Forelimb muscle (tissue), 1 donor: ENCODE measurements around the gene NFIL3. TPM values are rescaled to one million over a fixed set of nuclear protein-coding genes. Genes with fewer than 3 reads are reported as not detected.
"Not testable (repeated sequence)": the region's sequence is repeated elsewhere in the genome, so short reads cannot be mapped to it uniquely, and the experiment has no call there.

ENCODE experiments used
- DNase-seq: peaks from one replicate; pipeline ENCODE4 v3.0.0-alpha.2; 2013; ENCODE audit warnings: low read depth
- polyA plus RNA-seq: library from polyadenylated mRNA; unstranded; fragments of 120-200 nt; gene quantifications from one replicate; pipeline ENCODE4 v1.2.1, GENCODE V29; 2013; ENCODE audit not compliant: insufficient read length

NFIL3 gene
- 24.9 TPM for polyA plus RNA-seq

DNA sequence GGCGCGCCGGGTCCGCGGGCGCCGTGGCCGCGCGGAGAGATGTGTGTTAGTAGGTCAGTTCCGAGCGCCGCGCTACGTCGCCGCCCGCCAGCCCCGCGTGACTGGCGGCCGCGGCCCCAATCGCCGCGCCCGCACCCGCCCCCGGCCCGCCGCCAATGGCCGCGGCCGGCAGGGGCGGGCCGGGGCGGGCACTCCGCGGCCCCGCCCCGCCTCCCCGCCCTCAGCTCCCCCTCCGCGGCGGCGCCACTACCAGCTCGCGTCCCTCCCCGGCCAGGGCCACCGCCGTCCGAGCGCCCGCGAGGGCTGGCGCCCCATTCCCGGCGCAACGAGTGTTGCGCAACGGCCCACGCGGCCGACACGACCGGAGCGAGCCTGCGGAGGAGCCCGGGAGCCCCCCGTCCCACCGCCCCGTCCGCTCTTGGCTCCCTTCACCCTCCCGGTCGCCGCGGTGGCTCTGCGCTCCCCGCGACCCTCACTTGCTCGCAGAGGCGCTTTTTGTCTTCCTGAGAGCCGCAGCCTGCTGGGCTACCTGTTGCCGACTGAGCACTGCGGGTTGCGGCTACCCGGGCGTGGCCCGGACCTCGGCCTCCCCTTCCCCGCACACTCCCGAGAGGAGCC is at the start of gene NFIL3:
Gene NFIL3, minus strand, starts transcription at position 48 of the 618 bp plus-strand sequence. CDS start 13,098 bp downstream, outside the sequence.
- peak; percentile 62 for DNase-seq

DNA sequence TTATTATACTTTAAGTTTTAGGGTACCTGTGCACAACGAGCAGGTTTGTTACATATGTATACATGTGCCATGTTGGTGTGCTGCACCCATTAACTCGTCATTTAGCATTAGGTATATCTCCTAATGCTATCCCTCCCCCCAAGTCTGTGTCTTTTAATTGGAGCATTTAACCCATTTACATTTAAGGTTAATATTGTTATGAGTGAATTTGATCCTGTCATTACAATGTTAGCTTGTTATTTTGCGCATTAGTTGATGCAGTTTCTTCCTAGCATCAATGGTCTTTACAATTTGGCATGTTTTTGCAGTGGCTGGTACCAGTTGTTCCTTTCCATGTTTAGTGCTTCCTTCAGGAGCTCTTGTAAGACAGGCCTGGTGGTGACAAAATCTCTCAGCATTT is 47.9 kb upstream of the NFIL3 start:
- DNase-seq = not testable (repeated sequence)

DNA sequence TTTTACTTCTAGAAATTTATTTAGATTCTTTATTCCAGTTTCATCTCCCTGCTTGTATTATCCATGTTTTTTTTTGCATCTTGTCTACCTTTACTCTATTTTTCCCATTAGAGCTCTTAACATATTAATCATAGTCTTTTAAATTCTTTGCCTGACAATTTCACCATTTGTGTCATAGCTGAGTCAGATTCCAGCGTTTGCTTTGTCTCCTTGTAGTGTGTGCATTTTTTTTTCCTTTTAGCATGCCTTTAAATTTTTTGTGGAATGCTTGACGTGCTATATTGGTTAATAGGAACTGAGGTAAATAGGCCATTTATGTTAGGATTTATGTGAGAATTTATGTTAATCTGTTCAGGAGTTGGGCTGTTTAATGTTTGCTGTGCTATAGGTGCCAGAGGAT is 41.8 kb upstream of the NFIL3 start:
- DNase-seq = no peak

DNA sequence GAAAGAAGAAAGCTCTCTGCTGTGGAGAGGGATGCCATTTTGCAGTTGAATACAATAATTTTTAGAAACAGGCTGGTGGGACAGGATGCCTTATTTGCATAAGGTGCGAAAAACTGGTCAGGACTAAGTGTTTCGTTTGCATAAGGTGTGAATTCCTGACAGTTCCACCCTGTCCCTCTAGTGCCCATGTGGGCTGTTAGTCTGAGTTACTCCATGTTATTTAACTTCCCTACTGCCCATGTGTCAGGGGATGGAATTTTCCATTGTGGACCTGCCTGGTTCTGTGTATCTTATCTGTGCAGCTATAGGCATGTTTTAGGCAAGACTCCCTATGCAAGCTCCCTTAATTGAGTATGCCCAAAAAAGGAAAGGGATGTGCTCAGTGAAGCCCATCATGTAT is 35.3 kb upstream of the NFIL3 start:
- no peak for DNase-seq

DNA sequence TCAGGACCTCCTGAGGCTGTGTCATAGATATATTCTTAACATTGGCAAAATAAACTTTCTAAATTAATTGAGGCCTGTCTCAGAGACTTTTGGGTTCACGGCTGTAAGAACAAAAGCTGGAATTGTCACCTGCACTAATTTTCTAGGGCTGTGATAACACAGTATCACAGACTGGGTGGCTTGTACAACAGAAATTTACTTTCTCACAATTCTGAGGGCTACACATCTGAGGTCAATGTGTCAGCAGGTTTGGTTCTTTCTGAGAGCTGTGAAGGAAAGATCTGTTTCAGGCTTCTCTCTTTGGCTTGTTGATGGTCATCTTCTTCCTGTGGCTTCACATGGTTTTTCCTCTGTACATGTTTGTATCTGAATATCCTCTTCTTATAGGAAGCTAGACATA is 29.2 kb upstream of the NFIL3 start:
- DNase-seq = no peak

DNA sequence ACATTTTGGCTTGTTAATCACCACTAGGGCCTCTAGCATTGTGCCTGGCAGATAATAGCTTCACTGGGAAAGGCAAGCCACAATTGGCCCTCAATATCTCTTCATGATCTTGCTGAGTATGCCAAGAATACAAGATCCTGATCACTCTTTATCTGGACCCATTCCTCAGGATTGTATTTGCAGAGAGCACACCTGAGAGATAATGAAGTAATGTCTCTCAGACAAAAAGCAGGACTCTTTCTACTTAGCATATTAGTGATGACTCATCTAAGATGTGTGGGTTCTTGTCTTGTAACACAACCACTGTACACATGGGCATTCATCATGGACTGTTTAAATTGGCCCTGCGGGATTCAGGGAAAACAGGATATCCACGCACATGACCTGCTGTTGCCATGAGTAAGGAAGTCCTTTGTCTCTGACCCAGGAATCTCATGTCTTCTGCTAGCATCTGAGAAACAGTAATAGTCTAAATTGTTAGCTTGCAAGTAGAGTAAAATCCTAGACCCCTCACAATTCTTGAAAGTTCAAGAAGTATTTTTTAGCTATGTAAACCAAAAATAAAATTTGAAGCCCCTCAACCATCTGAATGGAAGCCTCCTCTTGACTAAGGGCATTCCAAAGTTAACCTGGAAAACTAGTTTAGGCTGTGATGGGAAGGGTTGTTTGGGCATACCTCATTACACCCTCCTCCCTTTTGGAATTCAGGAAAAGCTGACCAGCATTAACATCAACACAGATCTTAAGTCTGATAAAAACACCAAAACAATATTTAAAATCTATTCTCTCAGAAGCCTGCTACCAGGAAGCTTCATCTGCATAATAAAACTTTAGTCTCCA is 28.0 kb upstream of the NFIL3 start:
- DNase-seq = no peak

- no peak for DNase-seq
These were observed 21.5 kb upstream of the NFIL3 start for GRCh38 chr9:91445135-91445534.

DNA sequence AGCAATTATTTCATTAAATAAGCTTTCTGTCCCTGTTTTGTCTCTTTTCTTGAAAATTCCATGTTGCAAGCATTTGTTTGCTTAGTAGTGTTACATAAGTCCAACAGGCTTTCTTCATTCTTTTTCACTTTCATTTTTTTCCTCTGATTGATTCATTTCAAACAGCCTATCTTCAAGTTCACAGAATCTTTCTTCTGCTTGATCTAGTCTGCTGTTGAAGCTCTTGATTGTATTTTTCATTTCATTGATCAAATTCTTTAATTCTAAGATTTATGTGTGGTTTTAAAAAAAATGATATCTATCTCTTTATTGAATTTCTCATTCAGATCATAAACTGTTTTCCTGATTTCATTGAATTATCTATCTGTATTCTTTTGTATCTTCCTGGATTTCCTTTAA is 20.4 kb upstream of the NFIL3 start:
- no peak for DNase-seq

GRCh38 chr9:91443321-91443993 is 19.8 kb upstream of the NFIL3 start:
- DNase-seq = no peak

DNA sequence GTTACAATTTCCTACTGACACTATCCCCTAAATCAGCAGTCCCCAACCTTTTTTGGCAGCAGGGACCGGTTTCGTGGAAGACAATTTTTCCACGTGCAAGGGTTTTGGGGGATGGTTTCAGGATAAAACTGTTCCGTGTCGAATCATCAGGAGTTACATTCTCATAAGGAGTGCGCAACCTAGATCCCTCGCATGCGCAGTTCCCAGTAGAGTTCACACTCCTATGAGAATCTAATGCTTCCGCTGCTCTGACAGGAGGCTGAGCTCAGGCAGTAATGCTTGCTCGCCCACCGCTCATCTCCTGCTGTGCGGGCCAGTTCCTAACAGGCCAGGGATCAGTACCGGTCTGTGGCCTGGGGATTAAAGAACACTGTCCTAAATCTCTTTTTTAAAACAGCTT is 13.2 kb upstream of the NFIL3 start:
- DNase-seq = no peak

- DNase-seq = no peak
These were observed 9.5 kb upstream of the NFIL3 start for GRCh38 chr9:91433180-91433579.

- no peak for DNase-seq
These were observed 7.9 kb upstream of the NFIL3 start for GRCh38 chr9:91431485-91431884.

GRCh38 chr9:91429501-91429900 is 5.9 kb upstream of the NFIL3 start:
- DNase-seq = no peak

DNA sequence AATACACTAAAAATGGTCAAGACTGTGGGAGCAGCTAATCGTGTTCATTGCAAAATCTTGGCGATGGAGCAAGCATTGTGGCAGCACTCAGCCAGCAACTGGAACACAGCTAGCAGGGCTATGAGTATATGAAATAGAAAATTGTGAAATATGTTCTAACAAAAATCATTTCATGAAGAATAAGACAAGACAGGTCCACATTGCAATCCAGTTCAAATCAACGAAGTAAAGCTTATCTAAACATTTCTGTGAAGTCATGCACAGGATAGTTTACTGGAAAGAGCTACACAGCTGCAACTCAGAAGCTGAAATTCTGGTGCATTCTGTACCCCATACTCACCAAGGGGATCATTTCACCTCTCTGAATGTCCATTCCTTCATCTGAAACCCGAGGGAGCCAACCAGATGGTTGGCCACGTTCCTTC is 5.3 kb upstream of the NFIL3 start:
- no peak for DNase-seq

DNA sequence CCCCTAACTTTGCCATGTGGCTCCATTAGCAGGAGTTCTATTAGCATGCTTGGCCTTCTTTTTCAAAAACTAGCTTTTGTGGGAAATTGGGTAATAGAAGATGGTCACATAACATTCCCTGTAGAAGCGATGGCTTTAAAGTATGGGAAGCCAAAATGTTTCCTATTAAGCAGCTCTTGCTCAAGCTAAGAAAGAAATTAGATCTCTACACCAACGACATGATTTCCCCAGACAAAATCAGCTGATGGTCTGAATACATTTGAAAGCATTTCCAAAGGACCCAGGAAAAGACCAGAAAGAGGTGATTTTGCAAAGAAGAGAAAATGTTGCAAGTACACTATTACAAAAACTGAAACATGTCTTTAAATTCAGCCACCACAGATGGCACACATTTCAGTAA is 4.8 kb upstream of the NFIL3 start:
- DNase-seq = no peak

- DNase-seq = no peak
These were observed 4.2 kb upstream of the NFIL3 start for GRCh38 chr9:91427873-91428272.

- DNase-seq = no peak
These were observed 2.6 kb upstream of the NFIL3 start for GRCh38 chr9:91426123-91426745.

GRCh38 chr9:91425271-91425670 is 1.6 kb upstream of the NFIL3 start:
- DNase-seq = no peak

- peak; percentile 44 for DNase-seq
These were observed 958 bp upstream of the NFIL3 start for GRCh38 chr9:91424403-91425176.

GRCh38 chr9:91422758-91423711 is 597 bp downstream of the NFIL3 start:
- no peak for DNase-seq
